Fibroblast of lung (primary cell): ENCODE data around the gene ITPKC. TPM values are rescaled to one million over a fixed set of nuclear protein-coding genes. Genes with fewer than 3 reads are reported as not detected.

Source experiments
- DNase-seq, 2 donors: peaks; one replicate each; pipeline versions ENCODE4 v3.0.0 to v3.0.0-alpha.2; 2010; ENCODE audit warnings: low read depth in 2 of 2
- H2AFZ ChIP-seq: 2 replicates; pipeline ENCODE4 v1.5.1; 2012; ENCODE audit warnings: low read length, control low read depth, inconsistent platforms
- H3K27ac ChIP-seq: 2 replicates; pipeline ENCODE4 v1.5.1; 2011; ENCODE audit warnings: low read length, control low read depth; ENCODE audit not compliant: insufficient read depth
- H3K27me3 ChIP-seq: 2 replicates; pipeline ENCODE4 v1.5.1; 2011; ENCODE audit warnings: mild to moderate bottlenecking, low read length; ENCODE audit not compliant: control insufficient read depth, insufficient read depth
- H3K36me3 ChIP-seq: 2 replicates; pipeline ENCODE4 v1.5.1; 2011; ENCODE audit warnings: low read length; ENCODE audit not compliant: control insufficient read depth, insufficient read depth
- H3K4me1 ChIP-seq: 2 replicates; pipeline ENCODE4 v1.5.1; 2011; ENCODE audit warnings: low read length; ENCODE audit not compliant: control insufficient read depth, insufficient read depth; ENCODE audit errors: extremely low read depth
- H3K4me2 ChIP-seq: 2 replicates; pipeline ENCODE4 v1.5.1; 2011; ENCODE audit warnings: low read length, control low read depth; ENCODE audit not compliant: insufficient read depth; ENCODE audit errors: extremely low read depth
- H3K4me3 ChIP-seq, 4 experiments: fragments of 200-600 bp in 1 of 4; sonication (generic) in 1 of 4; replicated peaks in 1 of 4; 2 replicates each; pipeline ENCODE4 v1.5.1; 2011 to 2016; ENCODE audit warnings: low read length in 4 of 4, low read depth in 3 of 4, mild to moderate bottlenecking in 3 of 4, control low read depth in 2 of 4, inconsistent platforms in 1 of 4, mixed read lengths in 1 of 4; ENCODE audit not compliant: insufficient read depth in 1 of 4; ENCODE audit errors: control extremely low read depth in 1 of 4
- H3K79me2 ChIP-seq: 2 replicates; pipeline ENCODE4 v1.5.1; 2012; ENCODE audit warnings: mild to moderate bottlenecking, low read length, inconsistent platforms; ENCODE audit not compliant: control insufficient read depth, insufficient read depth
- H3K9ac ChIP-seq: 2 replicates; pipeline ENCODE4 v1.5.1; 2011; ENCODE audit warnings: mild to moderate bottlenecking, low read length, control low read depth; ENCODE audit not compliant: insufficient read depth
- H3K9me3 ChIP-seq: 2 replicates; pipeline ENCODE4 v1.5.1; 2012; ENCODE audit warnings: low read depth, low read length; ENCODE audit not compliant: control insufficient read depth, insufficient read depth
- H4K20me1 ChIP-seq: 2 replicates; pipeline ENCODE4 v1.5.1; 2011; ENCODE audit warnings: low read length; ENCODE audit not compliant: control insufficient read depth, insufficient read depth; ENCODE audit errors: extremely low read depth
- EZH2 ChIP-seq: IDR thresholded peaks from 2 replicates; pipeline ENCODE4 v1.5.1; 2012; ENCODE audit warnings: low read length, control low read depth, mild to moderate bottlenecking; ENCODE audit errors: missing control alignments
- polyA plus RNA-seq, 2 donors: library from polyadenylated mRNA; depleted of rRNA in 1 of 2; stranded (reverse) in 1 of 2; unstranded in 1 of 2; fragments of >200 nt; gene quantifications; 2 replicates each; pipeline ENCODE4 v1.2.1, GENCODE V29; 2011 to 2012; ENCODE audit warnings: missing spikeins in 1 of 2
- total RNA-seq: library from RNA; depleted of rRNA; stranded (reverse); fragments of >200 nt; gene quantifications from 2 replicates; pipeline ENCODE4 v1.2.1, GENCODE V29; 2014
- TF ChIP-seq, protein P1 (sequence below), 2 donors: IDR thresholded peaks in 1 of 2; conservative IDR thresholded peaks in 1 of 2; 1 replicate in 1 of 2; 2 replicates in 1 of 2; pipeline ENCODE4 v1.5.1; 2011 to 2012; ENCODE audit warnings: low read length in 2 of 2, control low read depth in 1 of 2, inconsistent platforms in 1 of 2, low read depth in 1 of 2, mild to moderate bottlenecking in 1 of 2

The ITPKC gene
- total and polyA plus RNA-seq, 2 donors (not counting 1 experiment from before 2014, with no cell fraction given): 6.5 to 23.1 TPM

DNA sequence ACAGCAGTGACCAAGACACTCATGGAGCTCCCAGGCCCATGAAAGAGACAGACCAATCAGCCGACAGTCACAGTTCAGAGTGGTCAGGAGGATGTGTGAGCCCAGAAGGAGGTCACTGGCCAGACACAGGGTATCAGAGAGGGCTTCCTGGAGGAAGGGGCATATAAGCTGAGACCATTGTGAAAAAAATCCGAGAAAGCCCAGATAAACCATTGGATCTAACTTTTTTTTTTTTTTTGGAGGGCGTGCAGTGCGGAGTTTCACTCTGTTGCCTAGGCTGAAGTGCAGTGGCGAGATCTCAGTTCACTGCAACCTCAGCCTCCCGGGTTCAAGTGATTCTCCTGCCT is 4.2 kb downstream of the ITPKC start:
- Histone ChIP-seq H3K9ac (no peak overlapping the region), H3K79me2 (peaks cover 56% of the 10 kb centered on the region), H3K4me2 (peak overlapping the region; percentile 49), H3K36me3 (peaks cover under 1% of the 10 kb centered on the region), H4K20me1 (no peaks in the 10 kb centered on the region), H3K4me1 (peaks cover 8% of the 10 kb centered on the region), H3K4me3 (peak overlapping the region in 3 of 4 experiments; percentile 26 to 94 (median 85)), H3K27me3 (no peaks in the 10 kb centered on the region), H2AFZ (no peak overlapping the region), H3K9me3 (no peaks in the 10 kb centered on the region), H3K27ac (peak overlapping the region; percentile 43)
- no peak for TF ChIP-seq EZH2
- TF ChIP-seq, protein P1, sequence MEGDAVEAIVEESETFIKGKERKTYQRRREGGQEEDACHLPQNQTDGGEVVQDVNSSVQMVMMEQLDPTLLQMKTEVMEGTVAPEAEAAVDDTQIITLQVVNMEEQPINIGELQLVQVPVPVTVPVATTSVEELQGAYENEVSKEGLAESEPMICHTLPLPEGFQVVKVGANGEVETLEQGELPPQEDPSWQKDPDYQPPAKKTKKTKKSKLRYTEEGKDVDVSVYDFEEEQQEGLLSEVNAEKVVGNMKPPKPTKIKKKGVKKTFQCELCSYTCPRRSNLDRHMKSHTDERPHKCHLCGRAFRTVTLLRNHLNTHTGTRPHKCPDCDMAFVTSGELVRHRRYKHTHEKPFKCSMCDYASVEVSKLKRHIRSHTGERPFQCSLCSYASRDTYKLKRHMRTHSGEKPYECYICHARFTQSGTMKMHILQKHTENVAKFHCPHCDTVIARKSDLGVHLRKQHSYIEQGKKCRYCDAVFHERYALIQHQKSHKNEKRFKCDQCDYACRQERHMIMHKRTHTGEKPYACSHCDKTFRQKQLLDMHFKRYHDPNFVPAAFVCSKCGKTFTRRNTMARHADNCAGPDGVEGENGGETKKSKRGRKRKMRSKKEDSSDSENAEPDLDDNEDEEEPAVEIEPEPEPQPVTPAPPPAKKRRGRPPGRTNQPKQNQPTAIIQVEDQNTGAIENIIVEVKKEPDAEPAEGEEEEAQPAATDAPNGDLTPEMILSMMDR (conservative IDR thresholded peaks at IDR 0.05 in 1 of 2, IDR thresholded peaks at IDR 0.05 in 1 of 2; ENCODE audit: low read depth in 1 of 2, low read length in 2 of 2): no peak
- DNase-seq: no peak

DNA sequence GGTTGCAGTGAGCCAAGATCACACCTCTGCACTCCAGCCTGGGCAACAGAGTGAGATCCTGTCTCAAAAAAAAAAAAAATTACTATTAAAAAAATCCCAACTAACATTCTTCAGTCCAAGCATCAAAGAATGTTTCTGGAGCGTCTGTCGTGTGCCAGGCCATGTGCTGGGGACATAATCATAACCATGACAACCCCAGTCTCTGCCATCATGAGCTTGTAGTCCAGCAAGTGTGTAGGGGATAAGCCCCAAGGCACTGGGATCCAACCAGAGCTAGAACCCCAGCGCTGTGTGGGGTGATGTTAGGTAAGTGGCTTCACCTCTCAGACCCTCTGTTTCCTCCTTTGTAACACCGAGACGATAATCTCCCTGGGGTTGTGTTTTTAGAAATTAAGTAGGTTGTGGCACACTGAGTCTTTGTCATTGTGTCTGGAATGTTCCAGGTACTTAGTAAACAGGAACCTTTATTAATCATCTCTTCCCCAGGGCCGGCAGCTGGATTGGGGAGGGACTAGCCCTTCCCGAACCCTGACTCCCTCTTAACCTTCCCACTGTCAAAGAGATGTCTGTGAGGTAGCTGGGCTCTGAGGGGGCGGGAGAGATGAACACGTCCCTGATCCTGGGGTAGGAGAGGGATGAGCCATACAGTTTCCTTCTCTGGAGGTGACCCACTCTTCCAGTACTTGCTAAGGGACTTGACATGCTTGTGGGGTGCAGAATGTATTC is 5.2 kb downstream of the ITPKC start:
- H4K20me1 ChIP-seq: no peaks in the 10 kb centered on the region
- peak in 1 of 2 donors; percentile 34 for DNase-seq
- peaks cover 56% of the 10 kb centered on the region for H3K79me2 ChIP-seq
- TF ChIP-seq, protein P1 (conservative IDR thresholded peaks at IDR 0.05 in 1 of 2, IDR thresholded peaks at IDR 0.05 in 1 of 2; ENCODE audit: low read depth in 1 of 2, low read length in 2 of 2): no peak
- no peak for TF ChIP-seq EZH2
- peaks cover 8% of the 10 kb centered on the region for H3K4me1 ChIP-seq
- peaks cover 6% of the 10 kb centered on the region for H3K36me3 ChIP-seq
- no peak overlapping the region for H2AFZ ChIP-seq
- H3K4me3 ChIP-seq: peak overlapping the region in 1 of 4 experiments; percentile 33
- H3K27ac ChIP-seq: no peak overlapping the region
- H3K4me2 ChIP-seq: no peak overlapping the region
- H3K9me3 ChIP-seq: no peaks in the 10 kb centered on the region
- no peak overlapping the region for H3K9ac ChIP-seq
- H3K27me3 ChIP-seq: no peaks in the 10 kb centered on the region

DNA sequence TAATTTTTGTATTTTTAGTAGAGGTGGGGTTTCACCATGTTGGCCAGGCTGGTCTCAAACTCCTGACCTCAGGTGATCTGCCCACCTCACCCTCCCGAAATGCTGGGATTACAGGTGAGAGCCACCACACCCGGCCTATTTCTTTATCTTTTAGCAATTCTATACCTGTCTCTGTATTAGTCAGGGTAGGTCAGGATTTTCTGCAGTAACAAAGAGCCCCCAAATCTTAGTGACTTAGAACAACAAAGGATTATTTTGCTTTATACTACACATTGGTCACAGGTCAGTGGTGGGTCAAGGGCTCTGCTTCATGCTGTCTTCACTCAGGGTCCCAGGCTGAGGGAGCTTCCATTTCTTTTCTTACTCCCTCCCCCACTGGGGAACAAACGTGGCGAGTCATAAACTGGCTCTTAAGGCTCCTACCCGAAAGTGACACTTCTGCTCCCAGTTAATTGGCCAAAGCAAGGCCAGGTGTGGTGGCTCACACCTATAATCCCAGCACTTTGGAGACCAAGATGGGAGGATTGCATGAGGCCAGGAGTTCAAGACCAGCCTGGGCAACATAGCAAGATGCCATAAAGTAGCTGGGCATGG is 6.8 kb downstream of the ITPKC start:
- H3K9ac ChIP-seq: no peak overlapping the region
- H3K4me3 ChIP-seq: no peak overlapping the region
- no peak overlapping the region for H2AFZ ChIP-seq
- H3K27ac ChIP-seq: no peak overlapping the region
- no peaks in the 10 kb centered on the region for H4K20me1 ChIP-seq
- no peaks in the 10 kb centered on the region for H3K9me3 ChIP-seq
- peaks cover 9% of the 10 kb centered on the region for H3K36me3 ChIP-seq
- no peak overlapping the region for H3K4me2 ChIP-seq
- no peak for DNase-seq
- TF ChIP-seq EZH2: no peak
- TF ChIP-seq, protein P1 (conservative IDR thresholded peaks at IDR 0.05 in 1 of 2, IDR thresholded peaks at IDR 0.05 in 1 of 2; ENCODE audit: low read depth in 1 of 2, low read length in 2 of 2): no peak
- H3K79me2 ChIP-seq: peaks cover 40% of the 10 kb centered on the region
- H3K27me3 ChIP-seq: no peaks in the 10 kb centered on the region
- peaks cover 8% of the 10 kb centered on the region for H3K4me1 ChIP-seq
